Measurements from ENCODE around the gene TXNIP. TPM values are rescaled to one million over a fixed set of nuclear protein-coding genes. Genes with fewer than 3 reads are reported as not detected.

The TXNIP gene
- total RNA-seq, 1 donor from 2014 or later, result 107 TPM

DNA sequence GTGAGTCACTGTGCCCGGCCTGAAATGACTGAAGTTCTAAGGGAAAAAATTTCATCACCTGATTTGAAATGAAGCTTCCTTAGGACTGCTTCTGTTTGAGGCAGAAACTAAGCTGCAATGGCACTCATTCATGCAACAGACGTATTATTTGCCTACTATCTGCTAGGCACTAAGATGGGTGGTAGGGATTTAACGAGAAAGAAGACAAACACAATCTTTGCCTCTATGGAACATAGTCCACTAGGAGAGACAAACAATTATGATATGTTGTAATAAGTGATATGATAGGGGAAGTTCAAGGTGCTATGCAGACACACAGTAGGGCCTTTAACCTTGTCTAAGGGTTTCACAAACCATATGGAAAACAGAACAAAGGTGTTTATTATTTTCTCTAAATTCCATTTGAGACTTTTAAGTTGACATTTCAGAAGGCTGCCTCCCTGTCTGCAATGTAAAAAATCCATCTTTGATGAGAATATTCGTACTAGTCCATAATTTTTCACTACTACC, 49.8 kb downstream of the TXNIP start:
- H3K36me3 Mint-ChIP-seq (ENCODE audit: low read depth, unreplicated experiment), result peaks cover 48% of the 10 kb centered on the region
- no peaks in the 10 kb centered on the region for H3K9me3 Mint-ChIP-seq (ENCODE audit: unreplicated experiment)
- no peak for TF ChIP-seq CTCF (IDR thresholded peaks at IDR 0.05; ENCODE audit: unreplicated experiment)
- H3K27ac Mint-ChIP-seq (ENCODE audit: unreplicated experiment), result no peak overlapping the region
- DNase-seq (ENCODE audit: low spot score), result no peak
- H3K4me1 Mint-ChIP-seq (ENCODE audit: unreplicated experiment), result peaks cover 4% of the 10 kb centered on the region
- no peak overlapping the region for H3K4me3 Mint-ChIP-seq (ENCODE audit: unreplicated experiment)
- H3K27me3 Mint-ChIP-seq (ENCODE audit: unreplicated experiment), result no peaks in the 10 kb centered on the region

- H3K4me3 Mint-ChIP-seq (ENCODE audit: unreplicated experiment), result peak overlapping the region; percentile 52
- no peaks in the 10 kb centered on the region for H3K9me3 Mint-ChIP-seq (ENCODE audit: unreplicated experiment)
- peaks cover 46% of the 10 kb centered on the region for H3K36me3 Mint-ChIP-seq (ENCODE audit: low read depth, unreplicated experiment)
- H3K27me3 Mint-ChIP-seq (ENCODE audit: unreplicated experiment), result no peaks in the 10 kb centered on the region
- H3K27ac Mint-ChIP-seq (ENCODE audit: unreplicated experiment), result no peak overlapping the region
- no peak for DNase-seq (ENCODE audit: low spot score)
- H3K4me1 Mint-ChIP-seq (ENCODE audit: unreplicated experiment), result no peaks in the 10 kb centered on the region
- TF ChIP-seq CTCF (IDR thresholded peaks at IDR 0.05; ENCODE audit: unreplicated experiment), result no peak
Measured at GRCh38 chr1:145944532-145944931, 51.8 kb downstream of the TXNIP start.

DNA sequence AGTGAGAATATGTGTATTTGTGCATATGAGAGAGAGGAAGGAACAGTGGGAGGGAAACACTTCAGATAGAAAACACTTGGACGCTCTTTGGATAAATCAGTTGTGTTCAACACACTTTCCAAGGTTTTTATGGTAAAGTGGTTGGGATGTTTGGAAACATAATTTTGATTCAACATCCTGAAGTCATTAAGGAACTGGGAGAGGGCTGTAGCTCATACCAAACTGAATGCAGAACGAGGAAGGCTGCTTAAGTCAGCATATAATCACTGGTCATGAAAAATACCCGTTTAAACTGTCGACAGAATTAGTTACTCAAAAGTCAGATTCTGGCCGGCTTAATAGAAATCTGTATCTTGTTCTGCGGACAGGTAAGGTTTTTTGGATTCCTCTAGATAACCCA, 53.5 kb downstream of the TXNIP start:
- no peaks in the 10 kb centered on the region for H3K4me1 Mint-ChIP-seq (ENCODE audit: unreplicated experiment)
- no peak overlapping the region for H3K27ac Mint-ChIP-seq (ENCODE audit: unreplicated experiment)
- no peak for DNase-seq (ENCODE audit: low spot score)
- peaks cover 40% of the 10 kb centered on the region for H3K36me3 Mint-ChIP-seq (ENCODE audit: low read depth, unreplicated experiment)
- TF ChIP-seq CTCF (IDR thresholded peaks at IDR 0.05; ENCODE audit: unreplicated experiment), result no peak
- no peaks in the 10 kb centered on the region for H3K27me3 Mint-ChIP-seq (ENCODE audit: unreplicated experiment)
- no peaks in the 10 kb centered on the region for H3K9me3 Mint-ChIP-seq (ENCODE audit: unreplicated experiment)
- H3K4me3 Mint-ChIP-seq (ENCODE audit: unreplicated experiment), result peak overlapping the region; percentile 7

Other genes with a start within 250 kb of the TXNIP start
- gene RNF115, start 172.5 kb downstream of the TXNIP start, total RNA-seq (ENCODE audit: unreplicated experiment), result 13.1 TPM
- gene POLR3C, start 172.4 kb downstream of the TXNIP start, total RNA-seq (ENCODE audit: unreplicated experiment), result 28.4 TPM
- 3.8 TPM for gene NUDT17, start 150.9 kb downstream of the TXNIP start, total RNA-seq (ENCODE audit: unreplicated experiment)
- gene PIAS3, start 137.5 kb downstream of the TXNIP start, total RNA-seq (ENCODE audit: unreplicated experiment), result 38.8 TPM
- not detected for gene ANKRD35, start 110.7 kb downstream of the TXNIP start, total RNA-seq (ENCODE audit: unreplicated experiment)
- gene ITGA10, start 86.5 kb downstream of the TXNIP start, total RNA-seq (ENCODE audit: unreplicated experiment), result 6.1 TPM
- 34.0 TPM for gene PEX11B, start 77.9 kb downstream of the TXNIP start, total RNA-seq (ENCODE audit: unreplicated experiment)
- gene RBM8A, start 69.1 kb downstream of the TXNIP start, total RNA-seq (ENCODE audit: unreplicated experiment), result 213 TPM
- gene LIX1L, start 38.6 kb downstream of the TXNIP start, total RNA-seq (ENCODE audit: unreplicated experiment), result 83.3 TPM
- gene ANKRD34A, start 32.0 kb downstream of the TXNIP start, total RNA-seq (ENCODE audit: unreplicated experiment), result 0.56 TPM
- gene POLR3GL, start 31.9 kb downstream of the TXNIP start, total RNA-seq (ENCODE audit: unreplicated experiment), result 12.4 TPM
- gene HJV, start 25.2 kb upstream of the TXNIP start, total RNA-seq (ENCODE audit: unreplicated experiment), result not detected
- gene NBPF10, start 148.2 kb upstream of the TXNIP start, total RNA-seq (ENCODE audit: unreplicated experiment), result 0.26 TPM
- 4.7 TPM for gene NOTCH2NLA, start 232.4 kb upstream of the TXNIP start, total RNA-seq (ENCODE audit: unreplicated experiment)